GM06990 (cell line): Measurements from ENCODE around the gene PRRG1.
"Not testable (repeated sequence)": the region's sequence is repeated elsewhere in the genome, so short reads cannot be mapped to it uniquely, and the experiment has no call there.

ENCODE experiments used
- DNase-seq: peaks from one replicate; pipeline ENCODE4 v3.0.0-alpha.2; 2011; ENCODE audit not compliant: insufficient read length; ENCODE audit errors: extremely low read depth
- H3K27me3 ChIP-seq: replicated peaks from 2 replicates; pipeline ENCODE4 v1.6.0; 2011; ENCODE audit warnings: low read length; ENCODE audit not compliant: control insufficient read depth, insufficient read depth
- H3K36me3 ChIP-seq: 2 replicates; pipeline ENCODE4 v1.5.1; 2011; ENCODE audit warnings: low read length; ENCODE audit not compliant: control insufficient read depth, insufficient read depth
- H3K4me3 ChIP-seq: replicated peaks from 2 replicates; pipeline ENCODE4 v1.5.1; 2011; ENCODE audit warnings: low read depth, mild to moderate bottlenecking, control low read depth, low read length
- TF ChIP-seq, protein P1 (sequence below): IDR thresholded peaks from 2 replicates; pipeline ENCODE4 v1.5.1; 2011; ENCODE audit warnings: low read length, control low read depth, mild to moderate bottlenecking, inconsistent platforms; ENCODE audit not compliant: insufficient read depth, poor library complexity, severe bottlenecking

Gene PRRG1

DNA sequence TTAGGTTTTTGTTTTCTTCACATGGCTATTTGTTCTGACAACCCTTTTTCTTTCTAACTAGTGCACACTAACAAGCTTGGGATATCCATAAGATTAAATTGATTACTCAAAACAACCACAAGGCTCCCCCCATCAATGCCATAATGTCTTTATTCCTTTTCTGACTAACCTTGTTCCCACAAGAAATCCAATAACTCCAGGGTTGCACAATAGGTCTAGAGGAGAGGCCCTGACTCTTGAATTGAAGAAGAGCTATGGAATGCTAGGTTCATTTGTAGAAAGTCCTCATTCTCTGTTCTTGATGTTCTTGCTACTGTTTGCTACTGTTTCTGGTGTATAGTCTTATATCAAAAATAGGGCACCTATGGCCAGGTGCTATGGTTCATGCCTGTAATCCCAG, 71.0 kb downstream of the PRRG1 start:
- DNase-seq: no peak

DNA sequence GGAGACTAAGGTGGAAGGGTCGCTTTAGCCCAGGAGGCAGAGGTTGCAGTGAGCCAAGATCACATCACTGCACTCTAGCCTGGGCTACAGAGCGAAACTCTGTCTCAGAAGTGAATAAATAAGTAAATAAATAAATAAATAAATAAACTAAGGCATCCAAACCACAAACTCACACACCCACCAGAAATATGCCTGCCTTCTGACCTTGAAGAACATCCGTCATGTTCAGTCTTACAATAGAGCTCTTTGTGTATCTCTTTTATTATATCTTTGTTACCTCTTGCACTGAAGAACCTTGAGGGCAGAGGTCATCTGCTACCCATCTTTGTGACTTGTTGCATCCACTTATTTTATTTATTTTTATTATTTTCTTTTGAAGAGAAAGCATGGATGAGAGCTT, 71.6 kb downstream of the PRRG1 start:
- H3K36me3 ChIP-seq: no peaks in the 10 kb centered on the region
- DNase-seq: no peak
- no peak overlapping the region for H3K4me3 ChIP-seq
- TF ChIP-seq, protein P1, sequence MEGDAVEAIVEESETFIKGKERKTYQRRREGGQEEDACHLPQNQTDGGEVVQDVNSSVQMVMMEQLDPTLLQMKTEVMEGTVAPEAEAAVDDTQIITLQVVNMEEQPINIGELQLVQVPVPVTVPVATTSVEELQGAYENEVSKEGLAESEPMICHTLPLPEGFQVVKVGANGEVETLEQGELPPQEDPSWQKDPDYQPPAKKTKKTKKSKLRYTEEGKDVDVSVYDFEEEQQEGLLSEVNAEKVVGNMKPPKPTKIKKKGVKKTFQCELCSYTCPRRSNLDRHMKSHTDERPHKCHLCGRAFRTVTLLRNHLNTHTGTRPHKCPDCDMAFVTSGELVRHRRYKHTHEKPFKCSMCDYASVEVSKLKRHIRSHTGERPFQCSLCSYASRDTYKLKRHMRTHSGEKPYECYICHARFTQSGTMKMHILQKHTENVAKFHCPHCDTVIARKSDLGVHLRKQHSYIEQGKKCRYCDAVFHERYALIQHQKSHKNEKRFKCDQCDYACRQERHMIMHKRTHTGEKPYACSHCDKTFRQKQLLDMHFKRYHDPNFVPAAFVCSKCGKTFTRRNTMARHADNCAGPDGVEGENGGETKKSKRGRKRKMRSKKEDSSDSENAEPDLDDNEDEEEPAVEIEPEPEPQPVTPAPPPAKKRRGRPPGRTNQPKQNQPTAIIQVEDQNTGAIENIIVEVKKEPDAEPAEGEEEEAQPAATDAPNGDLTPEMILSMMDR: no peak
- H3K27me3 ChIP-seq: no peaks in the 10 kb centered on the region

More for the DNA sequence above, 71.0 kb downstream of the PRRG1 start:
- Histone ChIP-seq H3K36me3 (no peaks in the 10 kb centered on the region), H3K27me3 (no peaks in the 10 kb centered on the region), H3K4me3 (no peak overlapping the region)
- TF ChIP-seq, protein P1: no peak

DNA sequence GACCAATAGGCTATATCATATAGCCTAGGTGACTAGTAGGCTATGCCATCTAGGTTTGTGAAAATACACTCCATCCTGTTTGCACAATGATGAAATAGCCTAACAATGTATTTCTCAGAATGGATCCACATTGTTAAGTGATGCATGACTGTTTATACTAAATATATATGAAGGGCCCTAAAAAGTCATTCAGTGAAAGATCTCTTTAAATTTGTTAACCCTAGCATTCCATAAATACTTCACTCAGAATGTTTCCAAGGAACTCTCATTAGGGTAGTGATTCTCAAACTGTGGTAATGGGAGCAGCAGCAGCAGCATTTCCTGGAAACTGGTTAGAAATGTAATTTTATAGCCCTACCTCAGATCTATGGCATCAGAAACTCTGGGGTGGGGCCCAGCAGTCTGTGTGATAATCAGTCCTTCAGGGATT, 74.9 kb downstream of the PRRG1 start:
- no peak overlapping the region for H3K4me3 ChIP-seq
- H3K36me3 ChIP-seq: no peaks in the 10 kb centered on the region
- TF ChIP-seq, protein P1: no peak
- no peak for DNase-seq
- H3K27me3 ChIP-seq: no peaks in the 10 kb centered on the region

DNA sequence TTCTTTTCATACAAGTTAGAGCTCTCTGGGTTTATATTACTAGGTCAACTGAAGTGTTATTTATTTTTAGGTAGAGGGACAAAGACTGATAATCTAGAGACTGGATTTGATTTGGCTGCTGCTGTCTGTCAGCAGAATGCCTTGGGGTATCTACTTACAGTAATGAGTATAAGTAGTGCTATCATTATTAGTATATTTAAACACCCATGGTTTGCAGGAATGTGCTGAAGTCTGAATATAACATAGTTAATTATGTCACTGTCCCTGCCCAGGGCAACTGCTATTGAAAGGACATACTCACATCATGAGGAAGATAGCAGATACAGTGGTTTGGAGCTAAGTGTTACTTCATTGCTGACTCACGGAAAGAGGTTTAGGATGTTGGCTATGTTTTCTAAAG, 76.2 kb downstream of the PRRG1 start:
- Histone ChIP-seq H3K4me3 (no peak overlapping the region), H3K36me3 (no peaks in the 10 kb centered on the region), H3K27me3 (no peaks in the 10 kb centered on the region)
- DNase-seq: no peak
- TF ChIP-seq, protein P1: no peak

DNA sequence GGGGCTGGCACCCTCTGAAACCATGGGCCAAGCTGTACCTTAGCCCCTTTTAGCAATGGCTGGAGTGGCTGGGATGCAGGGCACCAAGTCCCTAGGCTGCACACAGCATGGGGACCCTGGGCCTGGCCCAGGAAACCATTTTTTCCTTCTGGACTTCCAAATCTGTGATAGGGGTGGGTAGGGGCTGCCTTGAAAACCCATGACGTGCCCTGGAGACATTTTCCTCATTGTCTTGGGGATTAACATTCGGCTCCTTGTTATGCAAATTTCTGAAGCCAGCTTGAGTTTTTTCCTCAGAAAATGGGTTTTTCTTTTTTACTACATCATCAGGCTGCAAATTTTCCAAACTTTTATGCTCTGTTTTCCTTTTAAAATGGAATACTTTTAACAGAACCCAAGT, 79.8 kb downstream of the PRRG1 start:
- not testable (repeated sequence) for H3K36me3 ChIP-seq, DNase-seq, H3K4me3 ChIP-seq, H3K27me3 ChIP-seq

DNA sequence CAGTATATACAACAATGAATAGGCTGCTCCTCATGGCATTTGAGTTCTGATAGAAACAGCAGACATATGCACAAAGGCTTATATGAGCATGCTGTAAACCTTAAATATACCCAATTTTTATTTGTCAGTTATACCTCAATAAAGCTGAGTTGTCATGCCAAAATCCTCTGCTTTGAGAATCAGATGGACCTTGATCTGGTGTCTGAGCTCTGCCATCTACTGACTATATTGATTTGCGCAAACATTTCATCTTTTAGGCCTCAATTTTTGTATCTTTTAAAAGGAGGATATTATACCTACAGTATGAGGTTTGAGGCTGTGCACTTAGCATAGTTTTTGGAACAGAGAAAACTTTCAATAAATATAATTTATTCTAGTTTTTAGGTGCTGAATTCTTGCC, 85.2 kb downstream of the PRRG1 start:
- H3K4me3 ChIP-seq: no peak overlapping the region
- no peaks in the 10 kb centered on the region for H3K36me3 ChIP-seq
- no peak for DNase-seq
- H3K27me3 ChIP-seq: no peaks in the 10 kb centered on the region
- TF ChIP-seq, protein P1: no peak
